Measurements from ENCODE around the gene USP7. TPM values are rescaled to one million over a fixed set of nuclear protein-coding genes. Genes with fewer than 3 reads are reported as not detected.

Gene USP7
- total RNA-seq, 6 donors from 2014 or later = 68.2 to 122 (median 72.2) TPM

GRCh38 chr16:8854298-8854948, 109.3 kb downstream of the USP7 start:
- DNase-seq (peak in 1 of 2 donors; percentile 16), ATAC-seq (ENCODE audit: low FRiP score in 2 of 2) (no peak)
- Histone ChIP-seq H3K9me3 (no peaks in the 10 kb centered on the region), H3K4me1 (peaks cover 29 to 70% (median 46%) of the 10 kb centered on the region in 4 donors), H3K36me3 (peaks cover 4 to 77% (median 56%) of the 10 kb centered on the region in 4 donors), H3K4me3 (no peak overlapping the region), H3K27ac (peak overlapping the region; percentile 43 to 86 (median 66)), H3K27me3 (no peaks in the 10 kb centered on the region)
- 85 to 90% methylated on average over 8 to 9 of the region's 9 CpGs for WGBS, 2 donors
- TF ChIP-seq EP300 (IDR thresholded peaks at IDR 0.05) = no peak
- TF ChIP-seq CTCF (IDR thresholded peaks at IDR 0.05) = no peak
- TF ChIP-seq POLR2A (IDR thresholded peaks at IDR 0.05) = no peak
- no peak for TF ChIP-seq POLR2AphosphoS5 (IDR thresholded peaks at IDR 0.05)

GRCh38 chr16:8853611-8854010, 110.1 kb downstream of the USP7 start:
- ATAC-seq (ENCODE audit: low FRiP score in 2 of 2) (no peak), DNase-seq (peak in 1 of 2 donors; percentile 9)
- H3K27me3 ChIP-seq = no peaks in the 10 kb centered on the region
- H3K9me3 ChIP-seq = no peaks in the 10 kb centered on the region
- H3K36me3 ChIP-seq = peaks cover 1 to 78% (median 59%) of the 10 kb centered on the region in 4 donors
- 82 to 95% methylated on average over 7 of the region's 7 CpGs for WGBS, 2 donors
- peak overlapping the region; percentile 18 to 86 (median 69) for H3K27ac ChIP-seq
- peaks cover 31 to 67% (median 47%) of the 10 kb centered on the region in 4 donors for H3K4me1 ChIP-seq
- TF ChIP-seq CTCF (IDR thresholded peaks at IDR 0.05) (no peak), POLR2A (IDR thresholded peaks at IDR 0.05) (no peak), EP300 (IDR thresholded peaks at IDR 0.05) (no peak), POLR2AphosphoS5 (IDR thresholded peaks at IDR 0.05) (no peak)
- no peak overlapping the region for H3K4me3 ChIP-seq

GRCh38 chr16:8853150-8853549, 110.6 kb downstream of the USP7 start:
- Histone ChIP-seq H3K4me3 (no peak overlapping the region), H3K4me1 (peaks cover 31 to 63% (median 45%) of the 10 kb centered on the region in 4 donors), H3K36me3 (peaks cover 0 to 78% (median 58%) of the 10 kb centered on the region in 4 donors), H3K27ac (peak overlapping the region; percentile 18 to 86 (median 69)), H3K9me3 (no peaks in the 10 kb centered on the region), H3K27me3 (no peaks in the 10 kb centered on the region)
- 60 to 84% methylated on average over 7 of the region's 7 CpGs for WGBS, 2 donors
- DNase-seq (peak in 1 of 2 donors; percentile 20), ATAC-seq (ENCODE audit: low FRiP score in 2 of 2) (no peak)
- TF ChIP-seq EP300 (IDR thresholded peaks at IDR 0.05) (no peak), CTCF (IDR thresholded peaks at IDR 0.05) (no peak), POLR2AphosphoS5 (IDR thresholded peaks at IDR 0.05) (no peak), POLR2A (IDR thresholded peaks at IDR 0.05) (no peak)

GRCh38 chr16:8852534-8852933, 111.2 kb downstream of the USP7 start:
- peak in 1 of 2 donors; percentile 8 for DNase-seq
- no peak for ATAC-seq (ENCODE audit: low FRiP score in 2 of 2)
- peaks cover 31 to 60% (median 43%) of the 10 kb centered on the region in 4 donors for H3K4me1 ChIP-seq
- H3K4me3 ChIP-seq = no peak overlapping the region
- WGBS, 2 donors = 69 to 76% methylated on average over 8 of the region's 8 CpGs
- H3K36me3 ChIP-seq = peaks cover 0 to 79% (median 58%) of the 10 kb centered on the region in 4 donors
- no peaks in the 10 kb centered on the region for H3K27me3 ChIP-seq
- H3K27ac ChIP-seq = peak overlapping the region in 3 of 4 donors; percentile 61 to 86 (median 77)
- H3K9me3 ChIP-seq = no peaks in the 10 kb centered on the region
- TF ChIP-seq EP300 (IDR thresholded peaks at IDR 0.05) (no peak), POLR2A (IDR thresholded peaks at IDR 0.05) (no peak), POLR2AphosphoS5 (IDR thresholded peaks at IDR 0.05) (no peak), CTCF (IDR thresholded peaks at IDR 0.05) (no peak)

Data from upper lobe of left lung (tissue), 6 donors.